Natural killer cell (primary cell): ENCODE results near the gene SNX8. TPM values are rescaled to one million over a fixed set of nuclear protein-coding genes. Genes with fewer than 3 reads are reported as not detected.

Experiments
- ATAC-seq, 3 donors: fragments of 150-1000 bp in 2 of 3; fragments of 200-7000 bp in 1 of 3; cut with Tn5 transposase; 1 replicate in 1 of 3; 2 replicates in 2 of 3; pipeline ENCODE4 v1.10.0; 2021; ENCODE audit warnings: mild to moderate bottlenecking in 2 of 3, moderate library complexity in 2 of 3
- DNase-seq, 2 donors: peaks; one replicate each; pipeline versions ENCODE4 v3.0.0 to v3.0.0-alpha.2; 2013 to 2021; ENCODE audit warnings: mixed read lengths in 1 of 2
- H3K27ac ChIP-seq: one replicate; pipeline ENCODE4 v1.5.1; 2013; ENCODE audit warnings: mild to moderate bottlenecking, low read length
- H3K27me3 ChIP-seq: one replicate; pipeline ENCODE4 v1.6.1; 2013; ENCODE audit warnings: low read length; ENCODE audit not compliant: control insufficient read depth, insufficient read depth
- H3K36me3 ChIP-seq: one replicate; pipeline ENCODE4 v1.6.1; 2013; ENCODE audit warnings: low read length; ENCODE audit not compliant: control insufficient read depth, insufficient read depth
- H3K4me1 ChIP-seq: one replicate; pipeline ENCODE4 v1.6.1; 2013; ENCODE audit warnings: low read length; ENCODE audit not compliant: control insufficient read depth, insufficient read depth
- H3K4me3 ChIP-seq: one replicate; pipeline ENCODE4 v1.5.1; 2013; ENCODE audit warnings: low read length
- H3K9me3 ChIP-seq: one replicate; pipeline ENCODE4 v1.6.1; 2013; ENCODE audit warnings: low read length; ENCODE audit not compliant: control insufficient read depth, insufficient read depth
- H3K27ac Mint-ChIP-seq, 2 donors: one replicate each; pipeline ENCODE4 v1.8.0; 2022; ENCODE audit warnings: mild to moderate bottlenecking in 2 of 2, mixed read lengths in 2 of 2, moderate library complexity in 1 of 2
- H3K27me3 Mint-ChIP-seq, 2 donors: one replicate each; pipeline ENCODE4 v1.8.0; 2022; ENCODE audit warnings: low read depth in 2 of 2, mixed read lengths in 2 of 2
- H3K36me3 Mint-ChIP-seq: one replicate; pipeline ENCODE4 v1.8.0; 2022; ENCODE audit warnings: mixed read lengths
- H3K4me1 Mint-ChIP-seq, 2 donors: one replicate each; pipeline ENCODE4 v1.8.0; 2022; ENCODE audit warnings: mixed read lengths in 2 of 2
- H3K4me3 Mint-ChIP-seq: one replicate; pipeline ENCODE4 v1.8.0; 2022; ENCODE audit warnings: mild to moderate bottlenecking, moderate library complexity, mixed read lengths
- H3K9me3 Mint-ChIP-seq, 2 donors: one replicate each; pipeline ENCODE4 v1.8.0; 2022; ENCODE audit warnings: mixed read lengths in 2 of 2
- CTCF ChIP-seq: fragments of 200-600 bp; IDR thresholded peaks from one replicate; pipeline ENCODE4 v1.8.0; 2022; ENCODE audit warnings: antibody characterized with exemption
- WGBS: methylation state at CpG from one replicate; pipeline ENCODE4 v1.1.7; 2013; ENCODE audit warnings: missing lambda C conversion rate; ENCODE audit not compliant: insufficient coverage; 5-methylcytosine and 5-hydroxymethylcytosine counted together
- intact Hi-C: fragments of 100-400 bp; cut with micrococcal nuclease; formaldehyde crosslinking; loops from one replicate; pipeline ENCODE4 v1.14.2; 2022
- total RNA-seq, 4 donors: library from RNA; stranded (reverse); fragments of 120-200 nt in 1 of 4; gene quantifications; one replicate each; pipeline versions ENCODE4 v1.2.3 to v1.2.4, GENCODE V29; 2013 to 2022

The SNX8 gene
- total RNA-seq, 3 donors from 2014 or later (not counting 1 experiment from before 2014, with no cell fraction given), result 8.3 to 15.7 (median 12.6) TPM

- peaks cover 45% of the 10 kb centered on the region for H3K36me3 ChIP-seq
- intact Hi-C loops, result no loop called here
- peaks cover 0 to 5% of the 10 kb centered on the region in 2 donors for H3K4me1 Mint-ChIP-seq
- TF ChIP-seq CTCF, result no peak
- no peaks in the 10 kb centered on the region for H3K27me3 ChIP-seq
- H3K36me3 Mint-ChIP-seq, result peaks cover 7% of the 10 kb centered on the region
- H3K9me3 ChIP-seq, result no peaks in the 10 kb centered on the region
- no peak for DNase-seq
- 92% methylated on average over 15 of the region's 15 CpGs for WGBS
- no peak overlapping the region for H3K27ac Mint-ChIP-seq
- no peak overlapping the region for H3K4me3 Mint-ChIP-seq
- no peaks in the 10 kb centered on the region for H3K4me1 ChIP-seq
- H3K9me3 Mint-ChIP-seq, result no peaks in the 10 kb centered on the region
- H3K27ac ChIP-seq, result no peak overlapping the region
- no peak for ATAC-seq
- no peak overlapping the region for H3K4me3 ChIP-seq
- H3K27me3 Mint-ChIP-seq, result no peaks in the 10 kb centered on the region
These were observed 102.9 kb downstream of the SNX8 start for GRCh38 chr7:2211259-2211880.

- H3K4me1 Mint-ChIP-seq, result peaks cover 0 to 5% of the 10 kb centered on the region in 2 donors
- H3K4me3 Mint-ChIP-seq, result no peak overlapping the region
- H3K36me3 Mint-ChIP-seq, result peaks cover 7% of the 10 kb centered on the region
- H3K27ac Mint-ChIP-seq, result no peak overlapping the region
- 96% methylated on average over 30 of the region's 30 CpGs for WGBS
- Histone ChIP-seq H3K9me3 (no peaks in the 10 kb centered on the region), H3K4me3 (no peak overlapping the region), H3K27me3 (no peaks in the 10 kb centered on the region), H3K27ac (no peak overlapping the region), H3K4me1 (no peaks in the 10 kb centered on the region), H3K36me3 (peaks cover 39% of the 10 kb centered on the region)
- H3K9me3 Mint-ChIP-seq, result no peaks in the 10 kb centered on the region
- no peak for TF ChIP-seq CTCF
- no peak for DNase-seq
- intact Hi-C loops, result no loop called here
- no peak for ATAC-seq
- no peaks in the 10 kb centered on the region for H3K27me3 Mint-ChIP-seq
These were observed 103.5 kb downstream of the SNX8 start for GRCh38 chr7:2210551-2211258.

GRCh38 chr7:2209961-2210323 lies 104.3 kb downstream of the SNX8 start:
- Mint-ChIP-seq H3K36me3 (peaks cover 7% of the 10 kb centered on the region), H3K4me1 (peaks cover 0 to 5% of the 10 kb centered on the region in 2 donors), H3K27ac (no peak overlapping the region), H3K4me3 (no peak overlapping the region), H3K27me3 (no peaks in the 10 kb centered on the region), H3K9me3 (no peaks in the 10 kb centered on the region)
- 76% methylated on average over 8 of the region's 8 CpGs for WGBS
- ATAC-seq (no peak), DNase-seq (no peak)
- no peak overlapping the region for H3K4me3 ChIP-seq
- intact Hi-C loops, result no loop called here
- no peak for TF ChIP-seq CTCF
- H3K27ac ChIP-seq, result no peak overlapping the region
- no peaks in the 10 kb centered on the region for H3K27me3 ChIP-seq
- peaks cover 37% of the 10 kb centered on the region for H3K36me3 ChIP-seq
- H3K9me3 ChIP-seq, result no peaks in the 10 kb centered on the region
- no peaks in the 10 kb centered on the region for H3K4me1 ChIP-seq
